ENCODE data around the gene AUNIP. TPM values are rescaled to one million over a fixed set of nuclear protein-coding genes. Genes with fewer than 3 reads are reported as not detected.

AUNIP gene
- total and polyA plus RNA-seq, 2 donors = 0.59 to 4.5 TPM

DNA sequence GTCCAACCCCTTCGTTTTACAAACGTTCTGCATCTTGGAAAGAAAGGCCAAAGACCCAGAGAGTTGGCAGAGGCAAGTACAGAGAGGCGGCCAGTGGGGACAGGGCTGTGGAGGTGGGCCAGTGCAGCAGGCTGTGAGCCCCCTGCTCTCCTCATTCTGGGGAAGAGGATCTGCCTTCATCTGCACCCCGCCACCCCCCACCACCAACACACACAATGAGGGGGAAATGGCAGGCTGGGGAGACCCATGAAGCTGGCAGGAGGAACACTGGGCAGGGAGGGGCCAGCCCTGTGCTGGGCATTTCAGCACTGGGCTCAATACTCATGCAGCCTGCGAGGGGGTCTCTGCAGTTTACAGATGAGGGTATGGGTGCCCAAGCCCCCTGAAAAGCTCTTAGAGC is 32.3 kb upstream of the AUNIP start:
- 98% methylated on average over 5 of the region's 5 CpGs for WGBS
- Histone ChIP-seq H3K9me3 (ENCODE audit: control insufficient read depth in 2 of 2, insufficient read depth in 1 of 2, low read length in 1 of 2) (no peaks in the 10 kb centered on the region), H3K4me3 (ENCODE audit: low read length in 2 of 2) (no peak overlapping the region), H3K4me1 (ENCODE audit: control insufficient read depth in 2 of 2, insufficient read depth in 2 of 2, low read length in 2 of 2) (peaks cover 5 to 19% of the 10 kb centered on the region in 2 donors), H3K27me3 (ENCODE audit: control insufficient read depth in 2 of 2, insufficient read depth in 1 of 2, low read length in 1 of 2) (no peaks in the 10 kb centered on the region), H3K36me3 (ENCODE audit: control insufficient read depth in 2 of 2, insufficient read depth in 2 of 2, low read length in 1 of 2) (peaks cover 43 to 54% of the 10 kb centered on the region in 2 donors), H3K27ac (ENCODE audit: low read depth in 1 of 2, low read length in 1 of 2) (no peak overlapping the region)
- no peak for DNase-seq (ENCODE audit: low read depth in 6 of 9, low spot score in 9 of 9)

- Histone ChIP-seq H3K36me3 (ENCODE audit: control insufficient read depth in 2 of 2, insufficient read depth in 2 of 2, low read length in 1 of 2) (peaks cover 34 to 44% of the 10 kb centered on the region in 2 donors), H3K4me1 (ENCODE audit: control insufficient read depth in 2 of 2, insufficient read depth in 2 of 2, low read length in 2 of 2) (peaks cover 0 to 8% of the 10 kb centered on the region in 2 donors), H3K4me3 (ENCODE audit: low read length in 2 of 2) (no peak overlapping the region), H3K9me3 (ENCODE audit: control insufficient read depth in 2 of 2, insufficient read depth in 1 of 2, low read length in 1 of 2) (no peaks in the 10 kb centered on the region), H3K27me3 (ENCODE audit: control insufficient read depth in 2 of 2, insufficient read depth in 1 of 2, low read length in 1 of 2) (no peaks in the 10 kb centered on the region), H3K27ac (ENCODE audit: low read depth in 1 of 2, low read length in 1 of 2) (no peak overlapping the region)
- DNase-seq (ENCODE audit: low read depth in 6 of 9, low spot score in 9 of 9) = no peak
- WGBS = 98% methylated on average over 10 of the region's 10 CpGs
These were observed 31.2 kb upstream of the AUNIP start for GRCh38 chr1:25890239-25891034.

- WGBS = 95% methylated on average over 3 of the region's 3 CpGs
- peaks cover 0 to 2% of the 10 kb centered on the region in 2 donors for H3K4me1 ChIP-seq (ENCODE audit: control insufficient read depth in 2 of 2, insufficient read depth in 2 of 2, low read length in 2 of 2)
- H3K36me3 ChIP-seq (ENCODE audit: control insufficient read depth in 2 of 2, insufficient read depth in 2 of 2, low read length in 1 of 2) = peaks cover 31 to 40% of the 10 kb centered on the region in 2 donors
- H3K27me3 ChIP-seq (ENCODE audit: control insufficient read depth in 2 of 2, insufficient read depth in 1 of 2, low read length in 1 of 2) = no peaks in the 10 kb centered on the region
- no peaks in the 10 kb centered on the region for H3K9me3 ChIP-seq (ENCODE audit: control insufficient read depth in 2 of 2, insufficient read depth in 1 of 2, low read length in 1 of 2)
- DNase-seq (ENCODE audit: low read depth in 6 of 9, low spot score in 9 of 9) = no peak
- H3K4me3 ChIP-seq (ENCODE audit: low read length in 2 of 2) = no peak overlapping the region
- no peak overlapping the region for H3K27ac ChIP-seq (ENCODE audit: low read depth in 1 of 2, low read length in 1 of 2)
These were observed 30.2 kb upstream of the AUNIP start for GRCh38 chr1:25889470-25889869.

DNA sequence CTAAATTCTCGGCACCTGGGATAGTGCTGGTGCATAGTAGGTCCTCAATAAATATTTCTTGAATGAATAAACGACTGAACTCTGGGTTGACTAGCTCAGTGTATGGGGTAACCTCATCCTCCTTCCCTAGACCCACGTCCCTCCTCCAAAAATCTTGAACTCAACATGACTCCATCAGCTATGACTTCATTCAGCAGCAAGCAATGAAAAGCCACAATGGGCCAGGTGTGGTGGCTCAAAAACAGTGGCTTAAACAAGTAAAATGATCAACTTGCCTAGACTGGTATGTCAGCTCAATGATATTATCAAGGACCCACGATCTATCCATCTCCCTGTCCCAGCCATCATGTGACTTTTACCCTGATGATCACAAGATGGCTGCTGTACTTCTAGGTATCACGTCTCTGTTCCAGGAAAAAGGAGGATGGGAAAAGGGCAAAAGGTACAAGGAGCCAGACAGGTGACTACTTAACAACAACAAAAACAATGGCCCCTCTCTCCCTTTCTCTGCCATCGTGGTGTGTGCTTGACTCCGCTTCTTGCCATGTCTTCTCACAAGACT is 29.2 kb upstream of the AUNIP start:
- peaks cover 0 to 2% of the 10 kb centered on the region in 2 donors for H3K4me1 ChIP-seq (ENCODE audit: control insufficient read depth in 2 of 2, insufficient read depth in 2 of 2, low read length in 2 of 2)
- DNase-seq (ENCODE audit: low read depth in 6 of 9, low spot score in 9 of 9) = no peak
- WGBS = 98% methylated on average over 7 of the region's 7 CpGs
- H3K27me3 ChIP-seq (ENCODE audit: control insufficient read depth in 2 of 2, insufficient read depth in 1 of 2, low read length in 1 of 2) = no peaks in the 10 kb centered on the region
- peaks cover 23 to 32% of the 10 kb centered on the region in 2 donors for H3K36me3 ChIP-seq (ENCODE audit: control insufficient read depth in 2 of 2, insufficient read depth in 2 of 2, low read length in 1 of 2)
- H3K9me3 ChIP-seq (ENCODE audit: control insufficient read depth in 2 of 2, insufficient read depth in 1 of 2, low read length in 1 of 2) = no peaks in the 10 kb centered on the region
- H3K27ac ChIP-seq (ENCODE audit: low read depth in 1 of 2, low read length in 1 of 2) = no peak overlapping the region
- H3K4me3 ChIP-seq (ENCODE audit: low read length in 2 of 2) = no peak overlapping the region

DNA sequence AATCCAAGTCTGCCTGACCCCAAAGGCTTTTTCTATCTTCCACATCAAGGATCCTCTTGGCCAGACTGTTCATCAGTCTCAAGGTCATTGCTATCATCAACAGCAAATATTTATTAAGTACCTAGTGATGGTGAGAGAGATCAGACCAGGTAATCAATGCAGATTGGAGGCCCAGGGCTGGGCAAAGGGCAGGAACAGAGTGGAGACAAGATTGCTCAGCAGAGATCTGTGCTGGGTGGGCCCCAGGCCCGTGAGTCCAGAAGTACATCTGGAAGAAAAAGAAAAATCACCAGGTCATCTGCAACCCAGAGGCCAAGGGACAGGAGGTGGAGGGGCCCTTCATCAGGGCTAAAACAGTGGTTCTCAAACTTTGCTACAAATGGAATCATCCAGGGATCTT is 26.3 kb upstream of the AUNIP start:
- DNase-seq (ENCODE audit: low read depth in 6 of 9, low spot score in 9 of 9) = no peak
- peaks cover 0 to 2% of the 10 kb centered on the region in 2 donors for H3K4me1 ChIP-seq (ENCODE audit: control insufficient read depth in 2 of 2, insufficient read depth in 2 of 2, low read length in 2 of 2)
- 97% methylated on average over 1 of the region's 1 CpG for WGBS
- H3K4me3 ChIP-seq (ENCODE audit: low read length in 2 of 2) = no peak overlapping the region
- no peak overlapping the region for H3K27ac ChIP-seq (ENCODE audit: low read depth in 1 of 2, low read length in 1 of 2)
- peaks cover 15 to 21% of the 10 kb centered on the region in 2 donors for H3K36me3 ChIP-seq (ENCODE audit: control insufficient read depth in 2 of 2, insufficient read depth in 2 of 2, low read length in 1 of 2)
- H3K9me3 ChIP-seq (ENCODE audit: control insufficient read depth in 2 of 2, insufficient read depth in 1 of 2, low read length in 1 of 2) = no peaks in the 10 kb centered on the region
- H3K27me3 ChIP-seq (ENCODE audit: control insufficient read depth in 2 of 2, insufficient read depth in 1 of 2, low read length in 1 of 2) = no peaks in the 10 kb centered on the region

- no peaks in the 10 kb centered on the region for H3K4me1 ChIP-seq (ENCODE audit: control insufficient read depth in 2 of 2, insufficient read depth in 2 of 2, low read length in 2 of 2)
- no peak for DNase-seq (ENCODE audit: low read depth in 6 of 9, low spot score in 9 of 9)
- H3K36me3 ChIP-seq (ENCODE audit: control insufficient read depth in 2 of 2, insufficient read depth in 2 of 2, low read length in 1 of 2) = peaks cover 2 to 3% of the 10 kb centered on the region in 2 donors
- peaks cover 2 to 5% of the 10 kb centered on the region in 2 donors for H3K27me3 ChIP-seq (ENCODE audit: control insufficient read depth in 2 of 2, insufficient read depth in 1 of 2, low read length in 1 of 2)
- H3K4me3 ChIP-seq (ENCODE audit: low read length in 2 of 2) = no peak overlapping the region
- WGBS = 97% methylated on average over 11 of the region's 11 CpGs
- H3K27ac ChIP-seq (ENCODE audit: low read depth in 1 of 2, low read length in 1 of 2) = no peak overlapping the region
- H3K9me3 ChIP-seq (ENCODE audit: control insufficient read depth in 2 of 2, insufficient read depth in 1 of 2, low read length in 1 of 2) = no peaks in the 10 kb centered on the region
These were observed 22.0 kb upstream of the AUNIP start for GRCh38 chr1:25881266-25881665.

DNA sequence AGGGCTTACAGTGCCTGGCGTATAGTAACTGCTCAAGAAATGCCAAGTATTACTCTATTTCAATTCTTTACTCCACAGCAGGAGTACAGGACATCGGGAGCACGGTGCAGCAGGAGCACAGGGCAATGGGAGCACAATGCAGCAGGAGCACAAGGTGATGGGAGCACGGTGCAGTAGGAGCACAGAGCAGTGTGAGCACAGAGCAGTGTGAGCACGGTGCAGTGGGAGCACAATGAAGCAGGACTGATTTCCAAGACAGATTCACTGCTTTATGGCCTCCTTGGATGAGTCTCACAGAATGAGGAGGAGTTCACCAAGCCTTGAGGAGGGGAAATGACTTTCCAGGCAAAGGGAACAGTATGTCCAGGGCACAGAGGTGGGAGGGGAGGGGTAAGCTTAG is 21.3 kb upstream of the AUNIP start:
- Histone ChIP-seq H3K27ac (ENCODE audit: low read depth in 1 of 2, low read length in 1 of 2) (no peak overlapping the region), H3K4me1 (ENCODE audit: control insufficient read depth in 2 of 2, insufficient read depth in 2 of 2, low read length in 2 of 2) (peaks cover 2 to 5% of the 10 kb centered on the region in 2 donors), H3K9me3 (ENCODE audit: control insufficient read depth in 2 of 2, insufficient read depth in 1 of 2, low read length in 1 of 2) (no peaks in the 10 kb centered on the region), H3K36me3 (ENCODE audit: control insufficient read depth in 2 of 2, insufficient read depth in 2 of 2, low read length in 1 of 2) (peaks cover 0 to 1% of the 10 kb centered on the region in 2 donors), H3K27me3 (ENCODE audit: control insufficient read depth in 2 of 2, insufficient read depth in 1 of 2, low read length in 1 of 2) (peaks cover 2 to 12% of the 10 kb centered on the region in 2 donors), H3K4me3 (ENCODE audit: low read length in 2 of 2) (no peak overlapping the region)
- DNase-seq (ENCODE audit: low read depth in 6 of 9, low spot score in 9 of 9) = no peak
- 98% methylated on average over 5 of the region's 5 CpGs for WGBS

DNA sequence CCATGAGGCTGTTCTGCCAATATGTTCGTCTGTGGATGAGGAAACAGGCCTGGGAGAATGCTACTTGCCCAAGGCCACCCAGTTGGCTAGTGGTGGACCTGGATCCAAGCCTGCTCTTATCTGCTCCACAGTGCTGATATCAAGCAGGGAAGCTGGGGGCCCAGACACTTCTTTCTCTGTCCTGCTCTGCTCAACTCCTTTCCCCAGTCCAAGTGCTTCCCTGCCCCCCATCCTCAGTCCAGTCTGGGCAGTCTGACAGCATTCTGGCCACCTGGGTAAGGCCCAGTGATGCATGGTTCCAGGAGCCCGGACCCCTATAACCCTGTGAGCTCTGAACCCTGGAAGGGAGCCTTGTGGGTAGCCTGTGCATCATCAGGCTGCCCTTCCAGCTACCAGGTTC is 20.4 kb upstream of the AUNIP start:
- H3K4me1 ChIP-seq (ENCODE audit: control insufficient read depth in 2 of 2, insufficient read depth in 2 of 2, low read length in 2 of 2) = peaks cover 8 to 10% of the 10 kb centered on the region in 2 donors
- peaks cover 4 to 21% of the 10 kb centered on the region in 2 donors for H3K27me3 ChIP-seq (ENCODE audit: control insufficient read depth in 2 of 2, insufficient read depth in 1 of 2, low read length in 1 of 2)
- no peak for DNase-seq (ENCODE audit: low read depth in 6 of 9, low spot score in 9 of 9)
- H3K9me3 ChIP-seq (ENCODE audit: control insufficient read depth in 2 of 2, insufficient read depth in 1 of 2, low read length in 1 of 2) = peaks cover 0 to 2% of the 10 kb centered on the region in 2 donors
- WGBS = 92% methylated on average over 2 of the region's 2 CpGs
- no peak overlapping the region for H3K4me3 ChIP-seq (ENCODE audit: low read length in 2 of 2)
- no peak overlapping the region for H3K27ac ChIP-seq (ENCODE audit: low read depth in 1 of 2, low read length in 1 of 2)
- H3K36me3 ChIP-seq (ENCODE audit: control insufficient read depth in 2 of 2, insufficient read depth in 2 of 2, low read length in 1 of 2) = no peaks in the 10 kb centered on the region

DNA sequence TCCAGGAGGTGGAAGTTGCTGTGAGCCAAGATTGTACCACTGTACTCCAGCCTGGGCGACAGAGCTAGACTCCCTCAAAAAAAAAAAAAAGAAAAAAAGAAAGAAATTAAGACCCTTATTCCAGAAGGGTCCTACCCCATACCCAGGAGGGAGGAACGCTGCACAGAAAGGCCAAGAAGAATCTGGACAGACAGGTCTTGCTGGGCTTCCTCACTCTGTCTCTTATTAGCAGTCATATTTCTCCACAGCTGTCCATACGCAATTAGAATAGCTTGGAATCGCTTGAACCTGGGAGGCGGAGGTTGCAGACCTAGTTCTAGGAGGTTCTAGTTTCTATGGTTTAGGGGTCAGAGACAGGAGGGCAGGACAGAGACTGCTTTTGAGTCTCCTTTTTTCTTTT is 19.4 kb upstream of the AUNIP start:
- H3K27me3 ChIP-seq (ENCODE audit: control insufficient read depth in 2 of 2, insufficient read depth in 1 of 2, low read length in 1 of 2) = peaks cover 7 to 27% of the 10 kb centered on the region in 2 donors
- H3K4me1 ChIP-seq (ENCODE audit: control insufficient read depth in 2 of 2, insufficient read depth in 2 of 2, low read length in 2 of 2) = peaks cover 11 to 16% of the 10 kb centered on the region in 2 donors
- whole genome bisulfite sequencing = 95% methylated on average over 5 of the region's 5 CpGs
- DNase-seq (ENCODE audit: low read depth in 6 of 9, low spot score in 9 of 9) = no peak
- peaks cover 0 to 6% of the 10 kb centered on the region in 2 donors for H3K9me3 ChIP-seq (ENCODE audit: control insufficient read depth in 2 of 2, insufficient read depth in 1 of 2, low read length in 1 of 2)
- H3K27ac ChIP-seq (ENCODE audit: low read depth in 1 of 2, low read length in 1 of 2) = no peak overlapping the region
- H3K4me3 ChIP-seq (ENCODE audit: low read length in 2 of 2) = no peak overlapping the region
- no peaks in the 10 kb centered on the region for H3K36me3 ChIP-seq (ENCODE audit: control insufficient read depth in 2 of 2, insufficient read depth in 2 of 2, low read length in 1 of 2)

Measured in thymus (tissue), 11 donors.